Left lung (tissue), 10 donors: ENCODE data around the gene MCTP2. TPM values are rescaled to one million over a fixed set of nuclear protein-coding genes. Genes with fewer than 3 reads are reported as not detected.

Source experiments
- ATAC-seq: fragments of 200-7000 bp; cut with Tn5 transposase; one replicate; pipeline ENCODE4 v1.9.1; 2020; ENCODE audit warnings: moderate library complexity
- DNase-seq, 4 donors: peaks; one replicate each; pipeline ENCODE4 v3.0.0-alpha.2; 2013 to 2020
- H3K27ac ChIP-seq, 2 donors: fragments of 200-600 bp; sonication (generic) in 1 of 2; one replicate each; pipeline versions ENCODE4 v1.5.0 to v1.8.0; 2020 to 2021
- H3K27me3 ChIP-seq, 2 donors: fragments of 200-600 bp; sonication (generic) in 1 of 2; one replicate each; pipeline versions ENCODE4 v1.5.0 to v1.8.0; 2020 to 2021
- H3K36me3 ChIP-seq, 2 donors: fragments of 200-600 bp; sonication (generic) in 1 of 2; one replicate each; pipeline versions ENCODE4 v1.5.0 to v1.8.0; 2020 to 2021
- H3K4me1 ChIP-seq, 2 donors: fragments of 200-600 bp; one replicate each; pipeline ENCODE4 v1.8.0; 2021
- H3K4me3 ChIP-seq, 2 donors: fragments of 200-600 bp; sonication (generic) in 1 of 2; one replicate each; pipeline versions ENCODE4 v1.5.0 to v1.8.0; 2020 to 2021; ENCODE audit warnings: mild to moderate bottlenecking in 1 of 2
- H3K9me3 ChIP-seq, 2 donors: fragments of 200-600 bp; sonication (generic) in 1 of 2; one replicate each; pipeline versions ENCODE4 v1.5.0 to v1.8.0; 2020 to 2021
- CTCF ChIP-seq, 2 donors: fragments of 200-600 bp; sonication (generic) in 1 of 2; IDR thresholded peaks; one replicate each; pipeline versions ENCODE4 v1.5.0 to v1.8.0; 2021; ENCODE audit warnings: antibody characterized with exemption in 2 of 2
- intact Hi-C, 2 donors: fragments of 100-400 bp; cut with DNase I; formaldehyde crosslinking; loops; one replicate each; pipeline versions ENCODE4 v1.11.2 to v1.14.2; 2022
- polyA plus RNA-seq, 6 donors: library from polyadenylated mRNA; unstranded; fragments of 120-200 nt; gene quantifications; one replicate each; pipeline ENCODE4 v1.2.1, GENCODE V29; 2013; ENCODE audit not compliant: insufficient read length in 6 of 6
- total RNA-seq, 2 donors: library from RNA; stranded (reverse); fragmentation: NEBNext Ultra II Directional; extraction: Animal tissue kit (Norgen Biotek cat#: 25700); gene quantifications; one replicate each; pipeline ENCODE4 v1.2.1, GENCODE V29; 2021
- donor health status: DM: no; HTN: yes; CAD: no.
- donor health status: DM: no; HTN: no; CAD: no.

The MCTP2 gene
- total and polyA plus RNA-seq, 8 donors, result 25.9 to 38.8 (median 35.0) TPM

DNA sequence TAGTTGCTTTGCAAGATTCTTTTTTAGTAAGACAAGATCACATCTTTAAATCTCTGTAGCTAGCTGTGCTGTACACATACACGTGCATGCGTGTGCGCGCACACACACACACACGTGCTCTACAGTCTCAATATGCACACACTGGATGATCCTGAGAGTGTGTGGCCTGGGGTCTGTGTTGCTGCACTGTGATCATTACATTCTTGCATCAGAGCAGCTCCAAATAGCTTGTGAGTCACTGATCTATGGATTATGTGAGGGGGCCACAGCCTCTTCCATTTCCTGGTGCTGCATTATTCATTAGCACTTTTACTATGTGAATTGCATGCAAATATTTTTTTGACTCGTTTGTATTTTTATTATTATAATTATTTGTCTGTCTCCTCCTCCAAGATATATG lies 34.6 kb downstream of the MCTP2 start:
- no peak overlapping the region for H3K27ac ChIP-seq
- H3K9me3 ChIP-seq, result no peaks in the 10 kb centered on the region
- ATAC-seq (no peak), DNase-seq (no peak)
- H3K27me3 ChIP-seq, result no peaks in the 10 kb centered on the region
- no peaks in the 10 kb centered on the region for H3K36me3 ChIP-seq
- H3K4me3 ChIP-seq, result no peak overlapping the region
- peaks cover 0 to 21% of the 10 kb centered on the region in 2 donors for H3K4me1 ChIP-seq
- TF ChIP-seq CTCF (IDR thresholded peaks at IDR 0.05), result no peak
- intact Hi-C loops, result no loop called here

- intact Hi-C loops, result no loop called here
- Histone ChIP-seq H3K36me3 (no peaks in the 10 kb centered on the region), H3K27ac (no peak overlapping the region), H3K9me3 (no peaks in the 10 kb centered on the region), H3K27me3 (no peaks in the 10 kb centered on the region), H3K4me3 (no peak overlapping the region), H3K4me1 (peaks cover 0 to 21% of the 10 kb centered on the region in 2 donors)
- TF ChIP-seq CTCF (IDR thresholded peaks at IDR 0.05), result no peak
- no peak for DNase-seq
- ATAC-seq, result no peak
Measured at GRCh38 chr15:94266789-94267188, 35.4 kb downstream of the MCTP2 start.

DNA sequence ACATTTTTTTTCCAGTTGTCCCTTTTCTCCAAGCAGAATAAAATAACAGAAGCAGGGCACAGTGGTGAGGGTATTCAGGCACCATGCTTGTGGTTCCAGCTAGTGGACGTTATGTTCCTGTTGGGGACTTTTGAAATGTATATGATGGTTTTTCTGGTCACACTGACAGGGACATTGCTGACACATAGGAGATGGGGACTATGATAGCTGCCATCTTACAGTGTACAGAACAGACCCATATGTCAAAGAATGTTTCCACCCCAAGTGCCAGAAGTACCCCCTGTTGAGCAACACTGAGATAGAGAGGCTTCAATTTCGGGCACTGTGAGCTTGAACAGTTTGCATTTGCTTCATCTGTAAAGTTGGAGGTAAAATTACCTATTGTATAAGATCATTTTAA lies 38.6 kb downstream of the MCTP2 start:
- Histone ChIP-seq H3K4me3 (no peak overlapping the region), H3K9me3 (no peaks in the 10 kb centered on the region), H3K36me3 (no peaks in the 10 kb centered on the region), H3K27me3 (no peaks in the 10 kb centered on the region), H3K27ac (no peak overlapping the region), H3K4me1 (peaks cover 0 to 24% of the 10 kb centered on the region in 2 donors)
- intact Hi-C loops, result no loop called here
- ATAC-seq (no peak), DNase-seq (no peak)
- TF ChIP-seq CTCF (IDR thresholded peaks at IDR 0.05), result no peak

- Histone ChIP-seq H3K4me1 (peaks cover 0 to 21% of the 10 kb centered on the region in 2 donors), H3K36me3 (no peaks in the 10 kb centered on the region), H3K27ac (no peak overlapping the region), H3K4me3 (no peak overlapping the region), H3K27me3 (no peaks in the 10 kb centered on the region), H3K9me3 (no peaks in the 10 kb centered on the region)
- TF ChIP-seq CTCF (IDR thresholded peaks at IDR 0.05), result no peak
- intact Hi-C loops, result no loop called here
- no peak for DNase-seq
- no peak for ATAC-seq
Measured at GRCh38 chr15:94270570-94270969, 39.2 kb downstream of the MCTP2 start.

DNA sequence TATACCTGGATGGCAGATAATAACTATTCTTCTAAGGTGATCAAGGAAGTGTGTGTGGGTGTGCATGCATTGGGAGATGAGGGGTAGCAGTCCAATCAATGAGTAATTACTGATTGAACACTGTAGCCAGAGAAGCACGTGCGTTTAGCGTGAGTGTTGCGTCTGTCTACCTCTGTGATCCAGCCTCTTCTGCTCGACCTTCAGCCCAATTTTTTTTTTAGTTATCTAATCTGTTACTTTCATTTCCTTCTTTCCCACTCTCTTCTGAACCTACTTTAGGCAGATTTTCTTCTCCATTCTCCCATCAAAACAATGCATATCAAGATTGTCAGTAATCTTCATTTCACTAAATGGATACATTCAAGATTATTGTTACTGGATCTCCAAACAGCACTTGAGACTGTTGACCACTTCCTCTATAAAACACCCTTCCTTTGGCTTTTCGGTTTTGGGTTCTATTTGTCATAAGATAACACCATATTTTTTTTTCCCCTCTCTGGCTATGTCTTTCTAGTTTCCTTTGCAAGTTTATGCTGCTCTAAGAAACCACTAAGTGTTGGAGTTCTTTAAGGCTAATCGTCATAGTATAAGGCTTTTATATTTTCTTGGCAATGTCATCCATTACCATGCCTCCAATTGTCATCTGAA lies 41.0 kb downstream of the MCTP2 start:
- H3K27ac ChIP-seq, result no peak overlapping the region
- DNase-seq (no peak), ATAC-seq (no peak)
- H3K4me3 ChIP-seq, result no peak overlapping the region
- H3K4me1 ChIP-seq, result peaks cover 0 to 15% of the 10 kb centered on the region in 2 donors
- no peaks in the 10 kb centered on the region for H3K27me3 ChIP-seq
- TF ChIP-seq CTCF (IDR thresholded peaks at IDR 0.05), result no peak
- no peaks in the 10 kb centered on the region for H3K9me3 ChIP-seq
- H3K36me3 ChIP-seq, result no peaks in the 10 kb centered on the region
- intact Hi-C loops, result no loop called here
